ENCODE measurements around the gene RAD50.
"Not testable (repeated sequence)": the region's sequence is repeated elsewhere in the genome, so short reads cannot be mapped to it uniquely, and the experiment has no call there.

Gene RAD50

DNA sequence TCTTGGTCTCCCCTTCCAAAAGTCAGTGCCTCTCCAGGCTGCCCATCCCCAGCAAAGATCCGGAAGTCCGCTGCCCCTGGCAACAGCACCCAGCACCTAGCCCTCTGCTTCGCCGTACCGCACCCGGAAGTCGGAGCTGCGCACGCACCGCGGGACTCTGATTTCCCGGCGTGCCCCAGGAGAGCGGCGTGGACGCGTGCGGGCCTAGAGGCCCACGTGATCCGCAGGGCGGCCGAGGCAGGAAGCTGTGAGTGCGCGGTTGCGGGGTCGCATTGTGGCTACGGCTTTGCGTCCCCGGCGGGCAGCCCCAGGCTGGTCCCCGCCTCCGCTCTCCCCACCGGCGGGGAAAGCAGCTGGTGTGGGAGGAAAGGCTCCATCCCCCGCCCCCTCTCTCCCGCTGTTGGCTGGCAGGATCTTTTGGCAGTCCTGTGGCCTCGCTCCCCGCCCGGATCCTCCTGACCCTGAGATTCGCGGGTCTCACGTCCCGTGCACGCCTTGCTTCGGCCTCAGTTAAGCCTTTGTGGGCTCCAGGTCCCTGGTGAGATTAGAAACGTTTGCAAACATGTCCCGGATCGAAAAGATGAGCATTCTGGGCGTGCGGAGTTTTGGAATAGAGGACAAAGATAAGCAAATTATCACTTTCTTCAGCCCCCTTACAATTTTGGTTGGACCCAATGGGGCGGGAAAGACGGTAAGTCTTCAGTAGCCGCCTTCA lies at the start of gene RAD50:
Gene RAD50, plus strand, starts transcription at position 215 of the 715 bp plus-strand sequence. Its CDS starts 348 bp downstream, at position 563.
- peak; percentile 74 to 88 (median 82) for DNase-seq

DNA sequence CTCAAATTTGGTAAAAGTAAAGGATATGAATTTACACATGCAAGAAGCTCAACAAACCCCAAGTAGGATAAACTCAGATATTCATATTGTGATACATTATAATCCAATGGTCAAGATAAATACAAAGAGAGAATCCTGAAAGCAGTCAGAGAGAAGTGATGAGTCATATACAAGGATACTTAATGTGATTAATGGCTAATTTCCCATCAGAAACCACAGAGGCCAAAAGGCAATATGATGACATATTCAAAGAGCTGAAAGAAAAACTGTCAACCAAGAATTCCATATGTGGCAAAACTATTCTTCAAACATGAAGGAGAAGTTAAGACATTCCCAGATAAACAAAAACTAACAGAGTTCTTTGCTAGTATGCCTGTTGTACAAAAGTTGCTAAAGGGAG lies 46.7 kb upstream of the RAD50 start:
- DNase-seq: no peak

DNA sequence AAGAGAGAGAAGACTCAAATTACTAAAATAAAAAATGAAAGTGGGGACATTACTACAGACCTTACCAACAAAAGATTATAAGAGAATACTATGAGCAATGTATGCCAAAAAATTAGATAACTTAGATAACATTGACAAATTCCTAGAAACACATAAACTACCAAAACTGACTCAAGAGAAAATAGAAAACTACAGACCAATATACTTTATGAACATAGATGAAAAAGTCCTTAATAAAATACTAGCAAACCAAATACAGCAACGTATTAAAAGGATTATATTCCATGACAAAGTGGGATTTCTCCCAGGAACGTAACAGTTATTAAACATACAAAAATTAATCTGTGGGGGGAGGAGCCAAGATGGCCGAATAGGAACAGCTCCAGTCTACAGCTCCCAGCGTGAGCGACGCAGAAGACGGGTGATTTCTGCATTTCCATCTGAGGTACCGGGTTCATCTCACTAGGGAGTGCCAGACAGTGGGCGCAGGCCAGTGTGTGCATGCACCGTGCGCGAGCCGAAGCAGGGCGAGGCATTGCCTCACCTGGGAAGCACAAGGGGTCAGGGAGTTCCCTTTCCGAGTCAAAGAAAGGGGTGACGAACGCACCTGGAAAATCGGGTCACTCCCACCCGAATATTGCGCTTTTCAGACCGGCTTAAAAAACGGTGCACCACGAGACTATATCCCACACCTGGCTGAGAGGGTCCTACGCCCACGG lies 43.0 kb upstream of the RAD50 start:
- DNase-seq: not testable (repeated sequence)

DNA sequence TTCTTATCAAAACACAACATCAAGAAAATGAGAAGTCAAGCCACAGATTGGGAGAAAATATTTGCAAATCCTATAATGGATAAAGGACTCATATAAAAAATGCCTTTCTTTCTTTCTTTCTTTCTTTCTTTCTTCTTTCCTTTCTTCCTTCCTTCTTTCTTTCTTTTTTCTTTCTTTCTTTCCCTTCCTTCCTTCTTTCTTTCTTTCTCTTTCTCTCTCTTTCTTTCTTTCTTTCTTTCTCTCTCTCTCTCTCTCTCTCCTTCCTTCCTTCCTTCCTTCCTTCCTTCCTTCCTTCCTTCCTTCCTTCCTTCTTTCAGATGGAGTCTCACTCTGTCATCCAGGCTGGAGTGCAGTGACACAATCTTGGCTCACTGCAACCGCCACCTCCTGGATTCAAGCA lies 34.7 kb upstream of the RAD50 start:
- not testable (repeated sequence) for DNase-seq

DNA sequence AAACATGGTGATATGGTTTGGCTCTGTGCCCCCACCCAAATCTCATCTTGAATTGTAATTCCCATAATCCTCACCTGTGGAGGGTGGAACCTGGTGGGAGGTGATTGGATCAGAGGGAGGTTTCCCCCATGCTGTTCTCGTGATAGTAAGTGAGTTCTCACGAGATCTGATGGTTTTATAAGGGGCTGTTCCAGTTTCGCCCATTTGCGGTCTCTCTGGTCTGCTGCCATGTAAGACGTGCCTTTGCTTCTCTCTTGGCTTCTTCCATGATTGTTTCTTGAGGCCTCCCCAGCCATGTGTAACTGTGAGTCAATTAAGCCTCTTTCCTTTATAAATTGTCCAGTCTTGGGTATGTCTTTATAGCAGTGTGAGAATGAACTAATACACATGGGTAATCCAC lies 31.9 kb upstream of the RAD50 start:
- DNase-seq: not testable (repeated sequence)

DNA sequence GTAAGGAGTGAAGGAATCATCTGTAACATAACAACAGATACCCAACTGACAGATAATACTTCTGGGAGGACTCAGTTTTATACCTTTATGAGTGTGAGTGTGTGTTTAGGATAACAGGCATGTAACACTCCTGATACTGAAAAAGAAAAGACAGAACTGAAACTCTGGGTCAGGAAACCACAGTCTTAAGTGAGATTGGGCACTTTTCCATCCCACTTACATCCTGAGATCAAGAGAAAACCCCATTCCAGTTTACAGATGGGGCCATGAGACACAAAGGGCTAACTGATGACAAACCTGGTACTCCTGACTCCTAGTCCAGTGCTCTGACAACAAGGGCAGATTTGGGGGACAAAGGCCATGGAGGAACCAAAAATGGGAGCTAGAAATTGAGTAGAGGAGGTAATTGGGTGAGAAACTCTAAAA lies 31.5 kb upstream of the RAD50 start:
- no peak for DNase-seq

DNA sequence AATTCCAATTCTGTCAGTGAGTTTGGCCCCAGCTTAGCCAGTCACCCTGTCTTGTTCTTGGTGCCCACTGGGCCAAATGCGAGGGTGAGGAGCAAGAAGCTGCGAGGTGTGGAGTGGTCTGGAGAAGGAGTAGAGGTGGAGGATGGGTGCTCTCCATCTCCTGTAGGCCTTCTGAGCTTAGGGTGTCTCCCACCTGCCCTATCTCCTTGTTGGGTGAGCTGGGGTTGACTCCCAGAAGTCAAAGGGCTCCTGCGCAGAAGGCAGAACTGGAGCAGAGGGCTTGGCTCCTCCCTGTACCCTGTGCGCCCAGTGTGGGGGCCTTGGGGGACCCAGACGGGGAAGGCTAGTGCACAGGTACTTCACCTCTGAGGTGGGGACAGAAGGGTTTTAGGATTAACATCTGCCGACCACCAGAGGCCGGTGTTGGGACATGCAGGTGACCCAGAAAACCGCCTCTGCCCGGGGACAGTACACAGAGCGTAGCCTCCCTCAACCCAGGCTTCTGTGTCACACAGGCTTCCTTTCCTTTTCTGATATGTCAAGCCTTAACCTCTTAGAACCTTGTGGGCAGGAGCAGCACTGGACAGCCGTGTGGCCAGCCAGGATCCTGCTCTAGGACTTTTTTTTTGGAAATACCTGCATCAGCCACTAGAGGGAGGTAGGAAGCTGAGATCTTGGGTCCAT lies 30.3 kb upstream of the RAD50 start:
- DNase-seq: peak in 1 of 4 experiments; percentile 6

DNA sequence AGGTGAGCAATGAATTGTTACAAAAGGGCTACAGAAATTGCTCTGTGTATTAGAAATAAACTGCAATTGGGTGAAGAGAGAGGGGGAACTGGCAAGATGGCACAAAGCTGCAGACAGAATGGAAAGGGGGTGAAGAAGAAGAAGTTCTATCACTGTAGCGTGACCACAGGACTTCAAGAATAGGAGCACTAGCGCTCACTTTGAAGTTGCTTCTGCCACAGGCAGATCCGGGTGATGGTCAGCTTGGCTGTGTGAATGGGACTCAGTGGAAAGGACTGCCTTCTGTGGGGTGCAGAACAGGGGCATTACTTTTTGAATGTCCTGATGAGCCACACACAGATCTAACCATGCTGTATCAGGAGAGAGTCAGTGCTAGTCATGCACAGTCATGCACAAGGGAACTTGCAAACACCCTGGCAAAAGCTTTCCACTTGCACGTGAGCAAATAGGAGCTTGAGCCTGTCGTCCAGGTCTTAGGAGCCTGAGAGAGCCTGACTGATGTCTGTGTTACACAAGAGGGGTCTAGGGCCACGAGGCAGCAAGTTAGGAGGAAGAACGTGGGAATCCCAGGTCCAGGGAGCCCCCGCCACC lies 29.7 kb upstream of the RAD50 start:
- no peak for DNase-seq

DNA sequence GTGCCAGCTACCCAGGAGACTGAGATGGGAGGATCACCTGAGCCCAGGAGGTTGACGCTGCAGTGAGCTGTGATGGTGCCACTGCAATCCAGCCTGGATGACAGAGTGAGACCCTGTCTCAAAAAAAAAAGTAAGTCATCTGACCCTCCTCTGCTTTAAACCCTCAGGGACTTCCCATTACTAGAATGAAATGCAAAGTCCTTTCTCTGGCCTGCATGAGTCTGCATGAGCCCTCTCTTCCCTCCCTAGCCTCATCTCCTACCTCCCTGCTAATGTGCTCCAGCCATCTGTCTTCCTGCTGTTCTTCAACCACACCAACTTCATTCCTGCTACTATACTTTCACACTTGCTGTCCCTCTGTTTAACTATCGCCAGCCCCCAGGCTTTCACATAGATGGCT lies 28.8 kb upstream of the RAD50 start:
- DNase-seq: no peak

DNA sequence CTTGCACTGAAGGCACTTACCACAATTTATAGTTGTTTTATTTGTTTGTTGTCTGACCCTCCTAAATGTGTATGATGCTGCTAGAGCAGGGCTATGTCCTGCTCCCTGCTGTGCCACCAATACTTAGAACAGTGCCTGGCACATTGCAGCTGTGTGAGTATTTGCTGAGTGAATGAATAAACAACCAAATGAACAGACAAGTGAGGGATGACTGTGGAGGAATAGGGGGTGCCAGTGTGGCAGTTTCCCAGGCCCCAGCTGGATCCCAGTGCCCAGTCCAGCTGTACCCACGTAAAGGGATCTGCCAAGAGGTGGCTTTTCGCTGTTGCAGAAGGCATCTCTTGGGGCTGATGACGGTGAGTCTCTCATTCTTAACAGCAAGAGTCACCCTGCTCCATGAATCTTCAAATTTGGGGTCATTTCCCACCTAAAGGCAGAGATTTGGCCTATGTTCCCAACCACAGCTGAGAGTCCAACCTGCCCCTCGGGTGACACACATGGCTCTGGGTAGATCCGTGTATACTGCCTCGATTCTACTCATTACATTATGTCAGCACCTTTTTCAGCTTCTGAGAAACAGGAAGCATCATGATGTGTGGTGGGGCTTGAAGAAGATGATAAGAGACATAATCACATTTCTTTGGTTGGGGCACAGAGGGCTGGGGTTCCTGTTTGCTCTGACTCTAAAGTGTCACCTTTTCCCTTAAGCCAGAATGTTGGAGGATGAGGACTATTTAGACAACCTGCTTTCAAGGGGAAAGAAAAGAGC lies 27.7 kb upstream of the RAD50 start:
- no peak for DNase-seq

DNA sequence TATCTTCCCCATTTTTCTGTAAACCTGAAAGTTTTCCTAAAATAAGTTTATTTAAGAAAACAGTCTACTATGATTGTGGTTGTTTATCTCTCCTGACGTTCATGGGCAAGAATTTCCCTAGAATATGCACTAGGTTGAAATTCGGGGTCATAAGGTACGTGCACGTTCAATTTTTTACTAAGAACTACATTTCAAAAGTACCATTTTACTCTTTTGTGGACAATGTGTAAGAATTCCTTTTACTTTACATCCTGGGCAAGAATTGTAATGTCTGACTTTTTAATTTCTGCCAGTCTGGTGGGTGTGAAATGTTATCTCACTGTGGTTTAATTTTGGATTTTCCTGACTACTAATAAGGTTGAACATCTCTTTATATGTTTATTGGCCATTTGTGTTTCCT lies 25.8 kb upstream of the RAD50 start:
- DNase-seq: no peak

DNA sequence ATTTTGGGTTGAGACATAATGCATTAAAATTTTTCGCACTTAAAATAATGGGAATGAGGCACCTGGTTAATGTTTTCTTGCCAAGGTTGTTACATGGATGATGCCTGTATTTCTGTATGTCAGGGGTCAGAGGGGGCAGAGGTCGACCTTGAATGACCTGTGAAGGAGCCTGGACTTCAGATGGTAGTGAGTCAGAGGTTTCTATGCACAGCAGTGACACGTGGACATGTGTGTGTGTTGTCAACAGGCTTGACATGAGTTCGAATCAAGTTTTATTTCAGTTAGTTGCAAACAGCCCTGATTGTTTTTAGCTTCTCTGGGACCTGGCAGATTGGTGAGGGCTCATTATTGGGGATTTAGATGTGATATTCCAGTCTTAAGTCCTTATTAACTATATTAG lies 17.1 kb upstream of the RAD50 start:
- no peak for DNase-seq

DNA sequence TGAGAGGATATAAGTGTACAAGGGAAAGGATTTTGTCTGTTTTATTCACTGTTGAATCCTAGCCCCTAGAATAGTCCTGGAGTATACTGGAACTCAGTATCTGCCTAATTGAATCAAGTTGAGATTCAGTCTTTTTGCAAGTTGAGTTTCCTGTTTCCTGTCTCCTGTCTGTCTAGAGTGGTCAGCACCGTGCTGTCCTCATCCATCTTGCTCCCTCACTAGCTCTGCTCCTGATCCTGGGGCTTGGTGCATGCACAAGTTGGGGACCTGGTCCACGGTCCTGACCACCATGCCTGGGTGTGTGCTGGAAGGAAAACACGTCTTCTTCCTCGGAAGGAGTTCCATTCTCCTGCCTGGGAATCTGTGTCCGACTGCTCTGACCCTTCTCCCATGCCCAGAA lies 16.6 kb upstream of the RAD50 start:
- no peak for DNase-seq

DNA sequence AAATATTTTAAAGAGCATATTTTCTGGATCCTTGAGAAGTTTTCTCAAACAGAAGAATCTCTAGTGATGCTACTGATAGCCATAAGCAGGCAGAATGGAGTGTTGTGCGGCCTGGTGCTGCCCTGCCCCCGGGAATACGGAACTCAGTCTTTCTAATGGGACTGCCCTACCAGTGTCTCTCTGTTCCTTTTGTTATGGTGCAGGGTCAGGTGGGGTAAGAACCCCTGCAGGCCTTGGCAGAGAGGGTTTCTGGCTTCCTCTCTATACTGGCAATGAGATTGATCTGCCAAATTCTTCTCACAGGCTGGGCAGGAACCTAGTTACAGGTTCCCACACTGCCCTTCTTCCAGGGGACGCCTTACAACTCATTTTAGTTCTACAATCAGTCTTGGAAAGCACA lies 16.0 kb upstream of the RAD50 start:
- DNase-seq: no peak

DNA sequence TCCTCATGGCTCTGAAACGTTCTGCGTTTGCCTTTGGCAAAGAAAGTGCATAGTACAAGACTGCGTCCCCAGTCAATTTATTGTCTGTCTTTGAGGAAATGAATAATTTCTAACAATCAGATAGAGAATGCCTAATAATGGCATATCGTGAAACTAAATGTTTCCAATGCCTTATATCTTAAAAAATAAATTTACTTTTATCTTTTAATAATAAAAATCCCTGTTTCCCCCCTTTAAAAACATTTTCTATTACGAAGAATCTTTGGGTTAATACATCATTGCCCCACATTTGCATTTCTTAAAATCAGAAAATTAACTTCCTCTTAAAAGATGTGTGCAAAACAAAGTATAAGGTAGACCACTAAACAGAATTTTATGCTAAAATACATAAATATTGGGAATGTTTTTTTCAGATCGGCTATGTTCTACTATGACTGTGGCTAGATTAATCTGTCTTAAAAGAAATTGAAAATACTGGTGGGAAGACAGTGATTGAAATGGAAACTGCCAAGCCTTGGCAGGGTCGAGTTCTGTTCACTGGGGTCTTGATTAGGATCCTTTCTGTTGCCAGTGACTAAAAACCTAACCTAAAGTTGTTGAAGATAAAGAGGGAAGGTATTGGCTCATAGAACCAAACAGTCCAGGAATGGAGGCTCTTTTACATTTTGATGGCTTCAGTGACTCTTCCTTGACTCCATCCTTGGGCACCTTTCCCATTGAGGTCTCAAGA lies 13.1 kb upstream of the RAD50 start, which contains the start of gene IL5:
Gene IL5, minus strand, starts transcription at position 51 of the 730 bp plus-strand sequence. Its CDS starts 44 bp downstream, at position 7.
- no peak for DNase-seq

DNA sequence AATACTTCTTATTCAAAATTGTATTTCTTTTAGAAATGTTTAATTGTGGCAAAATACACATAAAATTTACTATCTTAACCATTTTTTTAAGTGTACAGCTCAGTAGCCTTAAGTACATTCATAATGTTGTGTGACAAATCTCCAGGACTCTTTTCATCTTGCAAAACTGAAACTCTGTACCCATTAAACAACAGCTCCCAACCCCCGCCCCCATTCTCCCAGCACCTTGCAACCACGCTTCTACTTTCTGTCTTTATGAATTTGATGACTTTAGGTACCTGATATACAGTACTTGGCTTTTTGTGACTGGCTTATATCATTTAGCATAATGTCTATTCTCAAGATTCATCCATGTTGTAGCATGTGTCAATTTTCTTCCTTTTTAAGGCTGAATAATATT lies 10.7 kb upstream of the RAD50 start:
- no peak for DNase-seq

DNA sequence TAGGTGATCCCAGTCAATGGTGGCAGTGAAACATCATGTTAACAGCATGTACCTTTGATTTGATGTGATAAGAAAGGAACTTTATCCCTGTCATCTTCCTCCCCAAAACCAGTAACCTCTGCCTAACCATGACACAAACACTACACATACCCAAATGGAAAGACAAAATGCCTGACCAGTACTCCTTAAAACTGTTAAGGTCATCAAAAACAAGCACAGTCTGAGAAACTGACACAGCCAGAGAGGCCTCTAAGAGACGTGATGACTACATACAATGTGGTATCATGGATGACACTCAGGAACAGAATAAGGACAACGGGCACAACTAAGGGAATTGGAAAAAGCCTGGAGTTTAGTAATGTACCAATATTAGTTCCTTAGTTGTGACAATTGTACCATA lies 9.5 kb upstream of the RAD50 start:
- DNase-seq: no peak

DNA sequence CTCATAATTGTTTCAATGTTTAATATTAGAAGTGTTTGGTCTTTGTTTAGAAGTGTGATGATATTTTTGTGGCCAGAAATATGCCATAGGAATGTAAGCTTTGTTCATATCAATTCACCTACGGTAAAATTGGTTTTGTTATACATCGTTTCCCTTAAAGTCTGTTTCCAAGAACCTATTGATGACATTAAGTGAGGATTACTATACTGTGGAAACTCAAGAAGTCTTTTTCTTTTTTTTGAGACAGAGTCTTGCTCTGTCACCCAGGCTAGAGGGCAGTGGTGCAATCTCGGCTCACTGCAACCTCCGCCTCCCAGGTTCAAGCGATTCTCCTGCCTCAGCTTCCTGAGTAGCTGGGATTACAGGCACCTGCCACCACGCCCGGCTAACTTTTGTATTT lies 7.9 kb upstream of the RAD50 start:
- not testable (repeated sequence) for DNase-seq

DNA sequence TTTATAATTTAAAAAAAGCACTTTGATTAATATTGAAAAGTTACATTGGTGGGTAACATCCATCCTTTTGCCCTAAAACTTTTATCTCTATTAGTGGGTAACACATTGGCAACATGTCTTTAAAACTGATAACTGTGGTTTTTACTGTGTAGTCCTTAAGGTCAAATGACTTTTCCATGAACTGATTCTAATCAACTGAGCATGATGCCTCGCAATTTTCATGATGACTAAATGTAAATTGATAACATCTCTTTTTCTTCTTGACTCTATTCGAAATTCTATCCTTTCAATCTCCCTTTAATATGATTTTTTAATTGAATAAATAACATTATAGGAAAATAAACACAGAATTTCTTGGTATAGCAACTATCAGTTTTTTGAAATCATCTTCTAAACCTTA lies 7.2 kb upstream of the RAD50 start:
- no peak for DNase-seq

DNA sequence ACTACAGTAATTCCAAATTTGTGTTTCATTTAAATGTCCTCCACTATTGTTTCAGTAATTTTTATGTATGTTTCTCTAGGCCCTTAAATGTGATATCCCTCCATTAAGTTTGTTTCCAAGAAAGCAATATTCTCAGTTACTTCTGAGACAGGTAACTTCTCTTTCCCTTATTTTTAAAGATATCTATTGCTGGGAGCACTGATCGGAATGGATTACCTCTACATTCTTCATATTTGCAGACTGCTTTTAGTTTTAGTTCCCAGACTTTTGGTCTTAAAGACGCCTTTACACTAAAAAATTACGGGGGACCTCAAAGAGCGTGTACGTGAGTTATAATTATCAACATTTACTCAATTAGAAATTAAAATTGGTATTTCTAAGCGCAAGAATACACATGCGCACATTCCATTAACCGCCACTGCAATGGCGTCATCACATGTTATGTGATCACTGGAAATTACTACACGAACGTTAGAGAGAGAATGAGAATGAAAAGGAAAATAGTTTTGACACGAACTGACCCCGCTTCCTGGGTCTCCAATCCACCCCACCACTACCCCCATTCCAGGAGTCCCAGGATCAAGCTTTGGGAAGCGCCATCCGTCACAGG lies 519 bp upstream of the RAD50 start:
- DNase-seq: no peak

DNA sequence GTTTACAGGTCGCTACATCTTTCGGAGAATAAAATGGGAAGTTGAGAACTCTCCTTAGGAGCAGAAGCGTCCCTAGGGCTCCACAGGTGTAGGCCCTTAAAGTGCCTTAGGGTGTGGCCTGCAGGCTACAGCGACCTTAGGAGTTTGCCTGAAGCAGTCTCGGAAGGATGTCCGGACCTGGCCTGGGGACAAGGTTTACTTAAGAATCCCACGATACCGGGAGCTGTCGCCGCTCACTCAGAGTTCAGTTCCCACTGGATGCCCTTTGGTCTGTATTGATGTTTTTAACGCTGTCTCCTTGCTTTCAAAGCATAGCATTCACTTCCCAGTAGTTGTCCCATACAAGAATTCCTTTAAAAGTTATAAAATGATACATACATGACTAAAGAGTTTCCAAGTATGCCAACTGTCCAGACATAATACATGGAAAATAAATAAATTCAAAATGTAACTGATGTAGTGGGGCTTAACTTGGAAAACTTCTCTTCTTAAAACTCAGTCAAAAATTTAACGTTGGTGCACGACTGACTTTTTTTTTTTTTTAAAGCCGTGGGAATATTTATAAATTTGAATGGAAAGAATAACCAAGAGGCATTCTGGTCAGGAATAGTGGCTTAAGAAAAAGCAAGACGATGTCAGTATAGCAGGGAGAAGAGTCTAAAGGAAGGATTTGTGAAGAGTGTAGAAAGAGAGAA lies 848 bp downstream of the RAD50 start:
- peak in 2 of 4 experiments; percentile 3 to 6 for DNase-seq

All from activated naive CD4-positive, alpha-beta T cell (primary cell).